Gastrocnemius medialis (tissue), 4 donors: ENCODE results near the gene RAI1.
A peak's percentile ranks its signal among the peaks of the same experiment; 100 is the strongest.

ENCODE experiments used
- POLR2A ChIP-seq, 2 donors: fragments of 450-650 bp; IDR thresholded peaks; one replicate each; pipeline ENCODE4 v1.6.1; 2017; ENCODE audit warnings: antibody characterized with exemption in 2 of 2, mild to moderate bottlenecking in 2 of 2, moderate library complexity in 2 of 2
- TF ChIP-seq, protein P1 (sequence below), 5 experiments: fragments of 450-650 bp in 3 of 5; fragments of 200-600 bp in 2 of 5; sonication (generic) in 2 of 5; IDR thresholded peaks in 4 of 5; conservative IDR thresholded peaks in 1 of 5; 1 replicate in 4 of 5; 2 replicates in 1 of 5; pipeline ENCODE4 v1.5.1; 2016 to 2019; ENCODE audit warnings: antibody characterized with exemption in 5 of 5, mild to moderate bottlenecking in 3 of 5, moderate library complexity in 3 of 5

DNA sequence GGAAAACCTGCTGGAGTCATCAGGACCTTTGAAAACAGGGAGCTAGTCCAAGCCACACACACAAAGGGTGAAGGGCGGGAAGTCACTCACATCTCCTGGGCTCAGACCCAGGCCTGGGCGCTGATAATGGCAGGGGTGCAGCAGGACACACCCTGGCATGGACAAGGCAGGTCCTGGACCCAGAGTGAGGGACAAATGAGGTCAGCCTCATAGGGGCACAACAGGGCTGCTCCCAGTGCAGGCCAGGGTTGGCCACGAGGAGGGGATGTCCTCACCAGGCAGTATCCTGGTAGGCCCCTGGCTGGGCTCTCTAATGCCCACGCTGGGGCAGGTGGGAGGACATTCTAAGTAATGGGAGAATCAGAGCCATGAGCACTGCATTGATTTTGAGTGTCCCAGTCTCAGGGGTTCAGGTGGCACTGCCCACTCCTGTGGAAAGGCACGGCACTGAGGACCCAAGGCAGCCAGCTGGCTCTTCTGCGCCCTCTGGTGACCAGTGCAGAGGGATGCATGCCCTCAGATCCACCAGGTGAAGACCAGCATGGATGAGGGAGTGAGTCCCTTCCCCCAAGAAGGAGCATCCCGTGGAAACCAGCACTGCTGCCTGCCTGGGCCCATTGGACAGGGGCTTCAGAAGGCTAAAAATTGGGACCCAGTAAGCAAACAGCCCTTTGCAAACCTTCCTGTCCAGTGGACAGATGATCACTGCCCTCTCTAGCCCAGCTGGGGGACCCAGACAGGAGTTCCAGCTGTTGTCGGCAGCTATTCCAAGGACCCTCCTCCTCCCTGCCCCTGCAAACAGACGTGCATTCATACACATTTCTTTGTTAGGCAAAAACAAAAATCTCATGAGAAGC, 178.9 kb downstream of the RAI1 start:
- TF ChIP-seq, protein P1, sequence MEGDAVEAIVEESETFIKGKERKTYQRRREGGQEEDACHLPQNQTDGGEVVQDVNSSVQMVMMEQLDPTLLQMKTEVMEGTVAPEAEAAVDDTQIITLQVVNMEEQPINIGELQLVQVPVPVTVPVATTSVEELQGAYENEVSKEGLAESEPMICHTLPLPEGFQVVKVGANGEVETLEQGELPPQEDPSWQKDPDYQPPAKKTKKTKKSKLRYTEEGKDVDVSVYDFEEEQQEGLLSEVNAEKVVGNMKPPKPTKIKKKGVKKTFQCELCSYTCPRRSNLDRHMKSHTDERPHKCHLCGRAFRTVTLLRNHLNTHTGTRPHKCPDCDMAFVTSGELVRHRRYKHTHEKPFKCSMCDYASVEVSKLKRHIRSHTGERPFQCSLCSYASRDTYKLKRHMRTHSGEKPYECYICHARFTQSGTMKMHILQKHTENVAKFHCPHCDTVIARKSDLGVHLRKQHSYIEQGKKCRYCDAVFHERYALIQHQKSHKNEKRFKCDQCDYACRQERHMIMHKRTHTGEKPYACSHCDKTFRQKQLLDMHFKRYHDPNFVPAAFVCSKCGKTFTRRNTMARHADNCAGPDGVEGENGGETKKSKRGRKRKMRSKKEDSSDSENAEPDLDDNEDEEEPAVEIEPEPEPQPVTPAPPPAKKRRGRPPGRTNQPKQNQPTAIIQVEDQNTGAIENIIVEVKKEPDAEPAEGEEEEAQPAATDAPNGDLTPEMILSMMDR (IDR thresholded peaks at IDR 0.05 in 4 of 5, conservative IDR thresholded peaks at IDR 0.05 in 1 of 5), result peak; percentile 96 to 99 (median 98)
- no peak for TF ChIP-seq POLR2A (IDR thresholded peaks at IDR 0.05)
